K562 (cell line): ENCODE data around the gene FHIT. TPM values are rescaled to one million over a fixed set of nuclear protein-coding genes. Genes with fewer than 3 reads are reported as not detected.

Source experiments
- ATAC-seq: fragments of 200-7000 bp; cut with Tn5 transposase; 3 replicates; pipeline ENCODE4 v1.9.1; 2020; ENCODE audit warnings: moderate library complexity
- BruUV-seq: library from RNA; stranded (reverse); fragments of 400-500 nt; replicated peaks from 2 replicates; lab custom pipeline; 2021; lab: Mats Ljungman, UMichigan
- CTCF ChIA-PET: fragments of 300-600 bp; formaldehyde crosslinking; extraction: SDS; loops from one replicate; lab custom pipeline; 2021; ENCODE audit warnings: low intra/inter-chr PET ratio; lab: Yijun Ruan, JAX
- POLR2A ChIA-PET: fragments of 300-600, 350-650 bp; sonication (Branson Sonifier 250); formaldehyde crosslinking; extraction: SDS; loops from one replicate; lab custom pipeline; 2021; ENCODE audit warnings: antibody characterized with exemption, inconsistent platforms; lab: Yijun Ruan, JAX
- DNase-seq, 4 experiments: peaks; one replicate each; pipeline versions ENCODE4 v3.0.0 to v3.0.0-alpha.2; 2011 to 2018; ENCODE audit warnings: low spot score in 3 of 4, mixed read lengths in 3 of 4; ENCODE audit errors: extremely low read depth in 1 of 4
- FAIRE-seq: peaks from 2 replicates; lab custom pipeline; 2011; peaks lifted over from hg19 to GRCh38; lab: Jason Lieb, UNC
- H2AFZ ChIP-seq: 2 replicates; pipeline ENCODE4 v1.6.0; 2011; ENCODE audit warnings: low read depth, low read length, control low read depth, inconsistent platforms
- H3K27ac ChIP-seq: fragments of 200-600 bp; 3 replicates; pipeline ENCODE4 v1.8.0; 2011; ENCODE audit warnings: low read depth, mild to moderate bottlenecking, control low read depth, inconsistent platforms, low read length, moderate library complexity, mixed read lengths; ENCODE audit errors: extremely low read depth
- H3K27me3 ChIP-seq, 2 experiments: fragments of 300-600 bp in 1 of 2; 2 replicates in 1 of 2; 3 replicates in 1 of 2; pipeline versions ENCODE4 v1.6.0 to v1.8.0; 2011; ENCODE audit warnings: inconsistent platforms in 2 of 2, low read length in 2 of 2, mild to moderate bottlenecking in 1 of 2, mixed read lengths in 1 of 2, moderate library complexity in 1 of 2; ENCODE audit not compliant: control insufficient read depth in 2 of 2, insufficient read depth in 2 of 2
- H3K36me3 ChIP-seq: fragments of 300-600 bp; 3 replicates; pipeline ENCODE4 v1.8.0; 2011; ENCODE audit warnings: mild to moderate bottlenecking, low read length, inconsistent platforms; ENCODE audit not compliant: control insufficient read depth, insufficient read depth
- H3K4me1 ChIP-seq, 2 experiments: fragments of 200-600 bp in 1 of 2; replicated peaks in 1 of 2; 2 replicates in 1 of 2; 3 replicates in 1 of 2; pipeline versions ENCODE4 v1.5.1 to v1.8.0; 2011; ENCODE audit warnings: inconsistent platforms in 2 of 2, low read length in 2 of 2, mild to moderate bottlenecking in 1 of 2, mixed read lengths in 1 of 2, moderate library complexity in 1 of 2; ENCODE audit not compliant: control insufficient read depth in 2 of 2, insufficient read depth in 2 of 2
- H3K4me2 ChIP-seq: 2 replicates; pipeline ENCODE4 v1.6.1; 2011; ENCODE audit warnings: low read length, control low read depth, inconsistent platforms, mixed read lengths; ENCODE audit not compliant: insufficient read depth
- H3K4me3 ChIP-seq: fragments of 200-600 bp; sonication (generic), shearing (Covaris generic); 2 replicates; pipeline ENCODE4 v1.5.1; 2016; ENCODE audit warnings: control low read depth, inconsistent platforms
- H3K79me2 ChIP-seq: fragments of 200-600 bp; 3 replicates; pipeline ENCODE4 v1.8.0; 2011; ENCODE audit warnings: low read length, inconsistent platforms; ENCODE audit not compliant: control insufficient read depth, insufficient read depth
- H3K9ac ChIP-seq, 2 experiments: 2 replicates each; pipeline versions ENCODE4 v1.6.0 to v1.6.1; 2011; ENCODE audit warnings: low read depth in 2 of 2, low read length in 2 of 2, control low read depth in 1 of 2, inconsistent platforms in 1 of 2, mild to moderate bottlenecking in 1 of 2, mixed read lengths in 1 of 2; ENCODE audit not compliant: insufficient read depth in 1 of 2
- H3K9me1 ChIP-seq: one replicate; pipeline ENCODE4 v1.6.0; 2011; ENCODE audit warnings: inconsistent platforms, mild to moderate bottlenecking, low read length, moderate library complexity; ENCODE audit not compliant: control insufficient read depth, insufficient read depth
- H3K9me3 ChIP-seq: replicated peaks from 2 replicates; pipeline ENCODE4 v1.5.1; 2011; ENCODE audit warnings: low read depth, low read length, inconsistent platforms; ENCODE audit not compliant: control insufficient read depth, insufficient read depth
- H4K20me1 ChIP-seq: replicated peaks from 2 replicates; pipeline ENCODE4 v1.6.1; 2011; ENCODE audit warnings: low read length, inconsistent platforms, mixed read lengths; ENCODE audit not compliant: control insufficient read depth, insufficient read depth
- ARHGAP35 ChIP-seq: fragments of 450-650 bp; IDR thresholded peaks from 2 replicates; pipeline ENCODE4 v1.6.1; 2018; ENCODE audit not compliant: partially characterized antibody
- CBX3 ChIP-seq, 2 experiments: IDR thresholded peaks; 1 replicate in 1 of 2; 2 replicates in 1 of 2; pipeline ENCODE4 v1.6.1; 2012; ENCODE audit warnings: inconsistent platforms in 2 of 2, low read length in 2 of 2, borderline replicate concordance in 1 of 2, control low read depth in 1 of 2
- CCNT2 ChIP-seq: IDR thresholded peaks from 2 replicates; pipeline ENCODE4 v1.6.1; 2011; ENCODE audit warnings: borderline replicate concordance, low read depth, mild to moderate bottlenecking, moderate library complexity, mixed read lengths, low read length; ENCODE audit not compliant: insufficient read length; ENCODE audit errors: extremely low read depth
- CREB3L1 ChIP-seq: fragments of 450-650 bp; IDR thresholded peaks from 2 replicates; pipeline ENCODE4 v1.6.1; 2014; ENCODE audit warnings: low read depth, mild to moderate bottlenecking, moderate library complexity, borderline replicate concordance
- KAT7 ChIP-seq: sonication (generic); formaldehyde crosslinking; IDR thresholded peaks from 2 replicates; pipeline ENCODE4 v1.8.0; 2022; ENCODE audit warnings: missing genetic modification reagents, mild to moderate bottlenecking, borderline replicate concordance
- MCM2 ChIP-seq: fragments of 450-650 bp; IDR thresholded peaks from 2 replicates; pipeline ENCODE4 v1.6.1; 2017; ENCODE audit warnings: low read depth, mild to moderate bottlenecking
- NFE2L1 ChIP-seq: fragments of 450-650 bp; IDR thresholded peaks from 2 replicates; pipeline ENCODE4 v1.6.1; 2016; ENCODE audit warnings: missing genetic modification characterization, low read depth, mild to moderate bottlenecking, missing compliant biosample characterization, moderate library complexity, borderline replicate concordance
- PHF20 ChIP-seq: fragments of 450-650 bp; IDR thresholded peaks from 2 replicates; pipeline ENCODE4 v1.6.1; 2018; ENCODE audit not compliant: partially characterized antibody
- PRPF4 ChIP-seq: fragments of 200-400 bp; formaldehyde crosslinking; IDR thresholded peaks from one replicate; pipeline ENCODE4 v1.6.1; 2017; ENCODE audit warnings: low read length, low read depth, mild to moderate bottlenecking; ENCODE audit not compliant: insufficient read depth, poor library complexity, severe bottlenecking
- STAT5A ChIP-seq: IDR thresholded peaks from 2 replicates; pipeline ENCODE4 v1.6.1; 2012; ENCODE audit warnings: low read length, inconsistent platforms, borderline replicate concordance
- WHSC1 ChIP-seq: IDR thresholded peaks from one replicate; pipeline ENCODE4 v1.6.1; 2012; ENCODE audit warnings: low read length, control low read depth, inconsistent platforms
- ZBTB11 ChIP-seq, 3 experiments: fragments of 200-800 bp in 1 of 3; fragments of 250-450 bp in 1 of 3; fragments of 450-650 bp in 1 of 3; sonication (Bioruptor Pico) in 1 of 3; sonication (Bioruptor generic) in 1 of 3; formaldehyde crosslinking in 1 of 3; IDR thresholded peaks; 2 replicates each; pipeline versions ENCODE4 v1.6.1 to v1.8.0; 2016 to 2022; ENCODE audit warnings: mild to moderate bottlenecking in 2 of 3, missing genetic modification characterization in 2 of 3, missing compliant biosample characterization in 1 of 3, moderate library complexity in 1 of 3
- ZFP30 ChIP-seq: fragments of 250-450 bp; sonication (Bioruptor Pico); IDR thresholded peaks from 2 replicates; pipeline ENCODE4 v1.8.0; 2022; ENCODE audit warnings: moderate library complexity, mild to moderate bottlenecking, inconsistent platforms, borderline replicate concordance
- ZFP36 ChIP-seq: fragments of 150-350 bp; IDR thresholded peaks from 2 replicates; pipeline ENCODE4 v1.6.1; 2018; ENCODE audit warnings: low read length, low read depth; ENCODE audit not compliant: partially characterized antibody
- ZFPM2 ChIP-seq: fragments of 250-450 bp; sonication (Bioruptor Pico); IDR thresholded peaks from 2 replicates; pipeline ENCODE4 v1.5.1; 2022; ENCODE audit warnings: mild to moderate bottlenecking
- ZNF584 ChIP-seq: fragments of 200-800 bp; sonication (Bioruptor generic); IDR thresholded peaks from 2 replicates; pipeline ENCODE4 v1.6.1; 2016; ENCODE audit warnings: low read depth, mild to moderate bottlenecking, missing genetic modification characterization, missing compliant biosample characterization
- WGBS: fragments of 100-300 bp; shearing (Covaris generic); methylation state at CpG from one replicate; pipeline ENCODE4 v1.1.6; 2016; ENCODE audit warnings: low coverage, mixed read lengths; ENCODE audit not compliant: insufficient coverage; ENCODE audit errors: missing lambda C conversion rate; 5-methylcytosine and 5-hydroxymethylcytosine counted together
- in situ Hi-C: fragments of 300-500 bp; cut with MboI; formaldehyde crosslinking; loops from 4 replicates; pipeline ENCODE4 v1.15.0; 2018; ENCODE audit warnings: inconsistent platforms, mixed read lengths
- intact Hi-C: fragments of 100-400 bp; cut with micrococcal nuclease; formaldehyde crosslinking; loops from 2 replicates; pipeline ENCODE4 v1.14.2; 2022
- polyA plus RNA-seq, 8 experiments: library from polyadenylated mRNA; depleted of rRNA in 4 of 8; stranded (reverse) in 5 of 8; unstranded in 3 of 8; fragments of >200 nt; fragmentation: Nextera tagmentation in 2 of 8; fragmentation: Illumina TruSeq in 1 of 8; extraction: Ambion mirVana in 2 of 8; extraction: Trizol in 1 of 8; gene quantifications; 2 replicates each; pipeline versions ENCODE4 v1.2.1 to v1.2.3, GENCODE V29; 2011 to 2014; ENCODE audit warnings: inconsistent platforms in 1 of 8, missing spikeins in 1 of 8
- total RNA-seq, 7 experiments: library from RNA; depleted of rRNA in 6 of 7; stranded (reverse); fragments of >200 nt in 6 of 7; fragmentation: Illumina TruSeq in 2 of 7; extraction: Trizol in 2 of 7; gene quantifications; 2 replicates each; pipeline versions ENCODE4 v1.2.1 to v1.2.3, GENCODE V29; 2011 to 2021; ENCODE audit warnings: low replicate concordance in 1 of 7

FHIT gene
- total and polyA plus RNA-seq, 9 of the 15 experiments (the other 6 are each of a cell fraction or from before 2014, with no cell fraction given): 1.7 to 9.1 (median 4.3) TPM

- FAIRE-seq: no peak
- Histone ChIP-seq H3K36me3 (no peaks in the 10 kb centered on the region), H3K4me3 (no peak overlapping the region), H3K9ac (no peak overlapping the region), H3K9me3 (no peaks in the 10 kb centered on the region), H2AFZ (no peak overlapping the region), H3K9me1 (no peaks in the 10 kb centered on the region), H3K27ac (no peak overlapping the region), H3K4me1 (no peaks in the 10 kb centered on the region), H4K20me1 (no peaks in the 10 kb centered on the region), H3K79me2 (no peaks in the 10 kb centered on the region), H3K27me3 (no peaks in the 10 kb centered on the region), H3K4me2 (no peak overlapping the region)
- no peak for TF ChIP-seq CCNT2
- no peak for TF ChIP-seq ZFP30
- TF ChIP-seq PRPF4: no peak
- TF ChIP-seq KAT7: no peak
- TF ChIP-seq STAT5A: no peak
- no peak for TF ChIP-seq MCM2
- no peak for TF ChIP-seq PHF20
- no peak for TF ChIP-seq ZFPM2 (CRISPR knock-in tag)
- no peak for TF ChIP-seq CREB3L1
- TF ChIP-seq NFE2L1 (tag): no peak
- TF ChIP-seq ARHGAP35: no peak
- no peak for TF ChIP-seq ZNF584 (CRISPR knock-in tag)
- no peak for TF ChIP-seq ZBTB11 (CRISPR knock-in tag; IDR thresholded peaks at IDR 0.05)
- no peak for TF ChIP-seq ZFP36
- TF ChIP-seq CBX3 (IDR thresholded peaks at IDR 0.05; ENCODE audit: borderline replicate concordance in 1 of 2, low read length in 2 of 2): no peak
- TF ChIP-seq WHSC1: no peak
- no peak for ATAC-seq
- in situ Hi-C loops (no loop called here), intact Hi-C loops (no loop called here)
- DNase-seq: no peak
- ChIA-PET CTCF (no interaction called here), POLR2A (no interaction called here)
- no TSS peak for BruUV-seq
- 44% methylated on average over 2 of the region's 2 CpGs for WGBS
Measured at GRCh38 chr3:60388731-60389130, 862.5 kb downstream of the FHIT start.
